Measurements from ENCODE around the gene ADAMTS12. TPM values are rescaled to one million over a fixed set of nuclear protein-coding genes. Genes with fewer than 3 reads are reported as not detected.

ADAMTS12 gene
- polyA plus RNA-seq, 1 donor, result 4.2 TPM

- WGBS (ENCODE audit: insufficient coverage, low lambda C conversion rate), result no CpG with 5 or more reads among the region's 2 CpGs
- Histone ChIP-seq H3K9me3 (ENCODE audit: control insufficient read depth, low read depth, low read length) (no peaks in the 10 kb centered on the region), H3K27ac (ENCODE audit: low read length) (no peak overlapping the region), H3K27me3 (ENCODE audit: control insufficient read depth, insufficient read depth, low read length) (no peaks in the 10 kb centered on the region), H3K4me1 (ENCODE audit: control insufficient read depth, insufficient read depth, low read length) (no peaks in the 10 kb centered on the region), H3K4me3 (ENCODE audit: low read length) (no peak overlapping the region), H3K36me3 (ENCODE audit: control insufficient read depth, insufficient read depth, low read length) (no peaks in the 10 kb centered on the region)
- DNase-seq, result no peak
These were observed 232.1 kb downstream of the ADAMTS12 start for GRCh38 chr5:33659526-33660169.

GRCh38 chr5:33657804-33658440 is 233.9 kb downstream of the ADAMTS12 start:
- no CpG with 5 or more reads among the region's 5 CpGs for WGBS (ENCODE audit: insufficient coverage, low lambda C conversion rate)
- Histone ChIP-seq H3K36me3 (ENCODE audit: control insufficient read depth, insufficient read depth, low read length) (no peaks in the 10 kb centered on the region), H3K4me3 (ENCODE audit: low read length) (no peak overlapping the region), H3K4me1 (ENCODE audit: control insufficient read depth, insufficient read depth, low read length) (no peaks in the 10 kb centered on the region), H3K27ac (ENCODE audit: low read length) (no peak overlapping the region), H3K9me3 (ENCODE audit: control insufficient read depth, low read depth, low read length) (no peaks in the 10 kb centered on the region), H3K27me3 (ENCODE audit: control insufficient read depth, insufficient read depth, low read length) (no peaks in the 10 kb centered on the region)
- DNase-seq, result no peak

- Histone ChIP-seq H3K4me1 (ENCODE audit: control insufficient read depth, insufficient read depth, low read length) (no peaks in the 10 kb centered on the region), H3K27ac (ENCODE audit: low read length) (no peak overlapping the region), H3K9me3 (ENCODE audit: control insufficient read depth, low read depth, low read length) (no peaks in the 10 kb centered on the region), H3K4me3 (ENCODE audit: low read length) (no peak overlapping the region), H3K27me3 (ENCODE audit: control insufficient read depth, insufficient read depth, low read length) (no peaks in the 10 kb centered on the region), H3K36me3 (ENCODE audit: control insufficient read depth, insufficient read depth, low read length) (no peaks in the 10 kb centered on the region)
- no peak for DNase-seq
These were observed 234.6 kb downstream of the ADAMTS12 start for GRCh38 chr5:33657176-33657575.

- Histone ChIP-seq H3K9me3 (ENCODE audit: control insufficient read depth, low read depth, low read length) (no peaks in the 10 kb centered on the region), H3K27me3 (ENCODE audit: control insufficient read depth, insufficient read depth, low read length) (no peaks in the 10 kb centered on the region), H3K4me1 (ENCODE audit: control insufficient read depth, insufficient read depth, low read length) (no peaks in the 10 kb centered on the region), H3K4me3 (ENCODE audit: low read length) (no peak overlapping the region), H3K27ac (ENCODE audit: low read length) (no peak overlapping the region), H3K36me3 (ENCODE audit: control insufficient read depth, insufficient read depth, low read length) (no peaks in the 10 kb centered on the region)
- DNase-seq, result no peak
- WGBS (ENCODE audit: insufficient coverage, low lambda C conversion rate), result 83% methylated on average over 1 of the region's 2 CpGs
These were observed 240.9 kb downstream of the ADAMTS12 start for GRCh38 chr5:33650911-33651310.

- Histone ChIP-seq H3K36me3 (ENCODE audit: control insufficient read depth, insufficient read depth, low read length) (no peaks in the 10 kb centered on the region), H3K4me1 (ENCODE audit: control insufficient read depth, insufficient read depth, low read length) (no peaks in the 10 kb centered on the region), H3K4me3 (ENCODE audit: low read length) (no peak overlapping the region), H3K9me3 (ENCODE audit: control insufficient read depth, low read depth, low read length) (no peaks in the 10 kb centered on the region), H3K27ac (ENCODE audit: low read length) (no peak overlapping the region), H3K27me3 (ENCODE audit: control insufficient read depth, insufficient read depth, low read length) (no peaks in the 10 kb centered on the region)
- no CpG with 5 or more reads among the region's 10 CpGs for WGBS (ENCODE audit: insufficient coverage, low lambda C conversion rate)
- DNase-seq, result no peak
These were observed 242.0 kb downstream of the ADAMTS12 start for GRCh38 chr5:33649549-33650482.

- WGBS (ENCODE audit: insufficient coverage, low lambda C conversion rate), result 20% methylated on average over 1 of the region's 12 CpGs
- H3K4me3 ChIP-seq (ENCODE audit: low read length), result no peak overlapping the region
- no peaks in the 10 kb centered on the region for H3K4me1 ChIP-seq (ENCODE audit: control insufficient read depth, insufficient read depth, low read length)
- H3K27ac ChIP-seq (ENCODE audit: low read length), result no peak overlapping the region
- DNase-seq, result no peak
- no peaks in the 10 kb centered on the region for H3K27me3 ChIP-seq (ENCODE audit: control insufficient read depth, insufficient read depth, low read length)
- no peaks in the 10 kb centered on the region for H3K36me3 ChIP-seq (ENCODE audit: control insufficient read depth, insufficient read depth, low read length)
- H3K9me3 ChIP-seq (ENCODE audit: control insufficient read depth, low read depth, low read length), result no peaks in the 10 kb centered on the region
These were observed 249.9 kb downstream of the ADAMTS12 start for GRCh38 chr5:33641744-33642505.

- H3K4me3 ChIP-seq (ENCODE audit: low read length), result no peak overlapping the region
These were observed 252.3 kb downstream of the ADAMTS12 start for GRCh38 chr5:33639474-33639873.

GRCh38 chr5:33637011-33637410 is 254.8 kb downstream of the ADAMTS12 start:
- 94% methylated on average over 2 of the region's 3 CpGs for WGBS (ENCODE audit: insufficient coverage, low lambda C conversion rate)
- Histone ChIP-seq H3K9me3 (ENCODE audit: control insufficient read depth, low read depth, low read length) (no peaks in the 10 kb centered on the region), H3K27me3 (ENCODE audit: control insufficient read depth, insufficient read depth, low read length) (no peaks in the 10 kb centered on the region), H3K27ac (ENCODE audit: low read length) (no peak overlapping the region), H3K36me3 (ENCODE audit: control insufficient read depth, insufficient read depth, low read length) (no peaks in the 10 kb centered on the region), H3K4me1 (ENCODE audit: control insufficient read depth, insufficient read depth, low read length) (no peaks in the 10 kb centered on the region), H3K4me3 (ENCODE audit: low read length) (no peak overlapping the region)
- DNase-seq, result no peak

More at GRCh38 chr5:33639474-33639873, 252.3 kb downstream of the ADAMTS12 start:
- DNase-seq, result no peak
- no peaks in the 10 kb centered on the region for H3K4me1 ChIP-seq (ENCODE audit: control insufficient read depth, insufficient read depth, low read length)
- no peaks in the 10 kb centered on the region for H3K36me3 ChIP-seq (ENCODE audit: control insufficient read depth, insufficient read depth, low read length)
- no CpG with 5 or more reads among the region's 7 CpGs for WGBS (ENCODE audit: insufficient coverage, low lambda C conversion rate)
- H3K27me3 ChIP-seq (ENCODE audit: control insufficient read depth, insufficient read depth, low read length), result no peaks in the 10 kb centered on the region
- H3K9me3 ChIP-seq (ENCODE audit: control insufficient read depth, low read depth, low read length), result no peaks in the 10 kb centered on the region
- H3K27ac ChIP-seq (ENCODE audit: low read length), result no peak overlapping the region

- H3K4me3 ChIP-seq (ENCODE audit: low read length), result no peak overlapping the region
- 23% methylated on average over 2 of the region's 3 CpGs for WGBS (ENCODE audit: insufficient coverage, low lambda C conversion rate)
These were observed 256.2 kb downstream of the ADAMTS12 start for GRCh38 chr5:33635582-33635981.

GRCh38 chr5:33633699-33634098 is 258.1 kb downstream of the ADAMTS12 start:
- H3K4me3 ChIP-seq (ENCODE audit: low read length), result no peak overlapping the region
- 100% methylated on average over 1 of the region's 2 CpGs for WGBS (ENCODE audit: insufficient coverage, low lambda C conversion rate)
- no peaks in the 10 kb centered on the region for H3K4me1 ChIP-seq (ENCODE audit: control insufficient read depth, insufficient read depth, low read length)
- no peak overlapping the region for H3K27ac ChIP-seq (ENCODE audit: low read length)
- DNase-seq, result no peak
- H3K27me3 ChIP-seq (ENCODE audit: control insufficient read depth, insufficient read depth, low read length), result no peaks in the 10 kb centered on the region
- no peaks in the 10 kb centered on the region for H3K36me3 ChIP-seq (ENCODE audit: control insufficient read depth, insufficient read depth, low read length)
- H3K9me3 ChIP-seq (ENCODE audit: control insufficient read depth, low read depth, low read length), result no peaks in the 10 kb centered on the region

More at GRCh38 chr5:33635582-33635981, 256.2 kb downstream of the ADAMTS12 start:
- Histone ChIP-seq H3K4me1 (ENCODE audit: control insufficient read depth, insufficient read depth, low read length) (no peaks in the 10 kb centered on the region), H3K27me3 (ENCODE audit: control insufficient read depth, insufficient read depth, low read length) (no peaks in the 10 kb centered on the region), H3K27ac (ENCODE audit: low read length) (no peak overlapping the region), H3K9me3 (ENCODE audit: control insufficient read depth, low read depth, low read length) (no peaks in the 10 kb centered on the region), H3K36me3 (ENCODE audit: control insufficient read depth, insufficient read depth, low read length) (no peaks in the 10 kb centered on the region)
- no peak for DNase-seq

All from large intestine (tissue), 3 donors.